HG03378 (cell line): ENCODE data around the gene CCL17.
"Not testable (repeated sequence)": the region's sequence is repeated elsewhere in the genome, so short reads cannot be mapped to it uniquely, and the experiment has no call there.

Source experiments
- ATAC-seq: cut with Tn5 transposase; IDR thresholded peaks from one replicate; pipeline ENCODE4 v1.9.1; 2021; ENCODE audit warnings: mild to moderate bottlenecking, moderate library complexity; ENCODE audit not compliant: unreplicated experiment

CCL17 gene

GRCh38 chr16:57427824-57428223 lies 23.3 kb downstream of the CCL17 start:
- ATAC-seq, result no peak

DNA sequence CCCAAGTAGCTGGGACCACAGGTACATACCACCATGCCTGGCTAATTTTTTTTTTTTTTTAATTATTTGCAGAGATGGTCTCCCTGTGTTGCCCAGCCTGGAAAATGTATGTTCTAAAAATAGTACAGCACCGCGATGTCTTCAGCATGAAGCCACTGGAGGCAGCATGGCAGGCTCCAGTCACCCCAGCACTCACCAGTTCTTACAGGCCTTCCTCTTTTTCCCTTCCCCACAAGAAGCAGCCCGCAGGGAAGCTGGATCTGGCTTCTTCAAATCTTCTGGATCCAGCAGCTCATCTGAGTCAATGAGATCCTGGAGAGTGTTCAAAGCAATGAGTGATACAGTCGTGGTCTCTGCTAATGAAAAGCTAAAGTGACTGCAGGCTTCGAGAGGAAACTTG lies 26.4 kb downstream of the CCL17 start:
- ATAC-seq, result no peak

GRCh38 chr16:57432505-57432904 lies 27.9 kb downstream of the CCL17 start:
- no peak for ATAC-seq

DNA sequence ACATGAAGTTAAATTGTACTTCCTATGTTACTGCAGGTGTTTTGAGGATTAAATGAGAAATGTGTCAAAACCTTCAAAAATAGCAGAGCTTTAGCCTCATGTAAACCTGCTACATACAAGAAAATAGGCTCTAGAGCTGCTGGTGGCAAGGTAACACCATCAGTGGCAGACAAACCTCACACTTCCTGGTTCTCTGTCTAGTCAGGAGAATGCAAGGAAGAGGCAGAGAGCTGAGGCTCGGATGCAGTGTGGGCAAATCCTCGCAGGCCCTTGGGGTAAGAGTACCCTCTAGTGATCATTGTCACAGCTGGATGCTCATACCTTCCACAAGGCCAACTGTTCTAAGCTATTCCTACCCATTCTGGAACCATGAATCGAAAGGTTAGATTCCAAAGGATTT lies 28.4 kb downstream of the CCL17 start:
- no peak for ATAC-seq

DNA sequence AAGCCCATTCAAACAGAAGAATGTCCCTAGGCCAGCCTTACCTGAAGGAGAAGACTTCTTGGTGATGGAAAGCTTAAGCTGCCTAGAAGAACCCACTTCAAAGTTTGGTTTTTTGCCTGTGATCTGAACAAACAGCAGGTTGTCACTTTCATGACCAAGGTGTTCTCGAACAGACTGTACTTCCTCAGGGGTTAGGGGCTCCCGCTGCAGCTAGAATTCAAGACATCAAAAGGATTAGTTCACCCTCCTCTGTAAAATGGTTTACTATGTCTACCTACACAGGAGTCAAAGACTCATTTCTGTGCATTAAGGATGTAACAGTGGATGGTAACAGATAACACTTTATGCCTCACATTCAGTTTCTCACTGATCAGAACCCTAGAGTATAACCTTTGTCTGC lies 29.4 kb downstream of the CCL17 start:
- no peak for ATAC-seq

DNA sequence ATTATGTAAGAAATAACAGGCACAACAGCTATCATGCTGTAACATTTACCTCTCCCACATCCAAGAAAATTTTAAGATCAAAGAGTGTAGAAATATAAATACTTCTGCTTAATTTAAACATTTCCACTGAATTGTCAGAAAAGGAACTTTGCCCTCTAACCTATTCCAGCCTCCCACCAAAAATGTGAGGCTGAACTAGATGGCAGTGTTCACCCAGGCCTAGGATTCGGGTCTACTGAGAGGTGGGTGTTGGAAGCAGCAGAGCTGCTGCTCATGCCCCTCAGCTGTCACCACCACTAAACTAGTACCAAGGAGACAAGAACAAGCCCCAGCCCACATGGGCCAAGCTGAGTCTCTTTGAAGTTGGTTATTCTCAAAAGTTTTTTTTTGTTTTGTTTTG lies 31.3 kb downstream of the CCL17 start:
- ATAC-seq, result no peak

DNA sequence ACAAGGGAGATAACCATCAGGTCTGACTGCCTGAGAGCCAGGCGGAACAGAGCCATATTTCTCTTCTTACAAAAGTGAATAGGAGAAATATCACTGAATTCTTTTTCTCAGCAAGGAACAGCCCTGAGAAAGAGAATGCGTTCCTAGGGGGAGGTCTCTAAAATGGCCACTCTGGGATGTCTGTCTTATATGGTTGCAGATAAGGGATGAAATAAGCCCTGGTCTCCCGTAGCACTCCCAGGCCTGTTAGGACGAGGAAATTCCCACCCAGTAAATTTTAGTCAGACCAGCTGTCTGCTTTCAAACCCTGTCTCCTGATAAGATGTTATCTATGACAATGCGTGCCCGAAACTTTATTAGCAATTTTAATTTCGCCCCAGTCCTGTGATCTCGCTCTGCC lies 35.4 kb downstream of the CCL17 start:
- not testable (repeated sequence) for ATAC-seq

DNA sequence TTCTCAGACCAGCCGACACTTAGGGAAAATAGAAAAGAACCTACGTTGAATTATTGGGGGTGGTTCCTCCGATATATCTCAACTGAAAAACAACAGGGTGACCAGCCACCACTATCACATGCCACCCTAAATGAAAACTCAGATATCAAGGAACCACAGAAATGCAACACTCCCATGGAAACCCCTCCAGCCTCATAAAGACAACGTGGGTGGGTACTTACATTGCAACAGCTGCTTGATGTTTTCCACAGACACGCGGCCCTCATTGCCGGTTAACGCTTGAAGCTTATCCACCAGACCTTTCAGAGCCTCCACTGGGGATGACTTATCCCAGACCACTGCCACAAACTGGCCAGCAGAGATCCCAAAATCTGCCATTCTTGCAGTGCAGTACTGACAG lies 36.0 kb downstream of the CCL17 start:
- not testable (repeated sequence) for ATAC-seq

DNA sequence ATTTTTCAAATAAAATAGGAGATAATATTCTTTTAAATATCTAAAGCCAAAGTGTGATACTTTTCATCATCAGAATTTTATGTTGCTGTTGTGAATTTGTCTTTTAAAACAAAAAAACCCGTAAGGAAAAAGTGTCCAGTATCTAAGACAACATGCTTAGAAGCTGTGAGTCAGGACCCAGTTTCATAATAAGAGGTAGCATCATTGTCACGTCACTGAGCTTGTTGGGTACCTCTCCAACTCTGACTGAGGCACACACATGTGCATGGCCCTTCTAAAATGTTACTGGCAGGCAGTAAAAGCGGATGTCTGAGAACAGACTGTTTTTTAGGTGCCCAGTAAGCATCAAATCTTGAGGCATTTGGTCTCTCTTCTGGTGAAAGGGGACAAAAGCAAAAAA lies 40.1 kb downstream of the CCL17 start:
- ATAC-seq, result no peak

DNA sequence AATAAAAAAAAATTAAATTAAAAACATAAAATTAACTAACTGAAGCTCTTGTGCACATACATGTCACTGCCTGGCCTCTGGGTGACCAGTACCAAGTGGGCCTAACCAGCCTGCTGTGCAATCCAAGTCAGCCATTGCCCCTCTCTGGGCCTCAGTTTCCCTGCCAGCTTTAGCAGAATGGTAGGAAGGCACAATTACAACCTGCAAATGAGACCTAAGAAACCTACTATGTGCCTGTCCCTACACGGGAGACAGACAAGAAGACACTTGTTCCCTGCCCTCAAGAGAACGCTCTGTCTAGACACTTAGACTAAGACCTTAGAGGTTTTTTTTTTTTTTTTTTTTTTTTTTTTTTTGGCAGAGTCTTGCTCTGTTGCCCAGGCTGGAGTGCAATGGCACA lies 40.9 kb downstream of the CCL17 start:
- ATAC-seq, result no peak

DNA sequence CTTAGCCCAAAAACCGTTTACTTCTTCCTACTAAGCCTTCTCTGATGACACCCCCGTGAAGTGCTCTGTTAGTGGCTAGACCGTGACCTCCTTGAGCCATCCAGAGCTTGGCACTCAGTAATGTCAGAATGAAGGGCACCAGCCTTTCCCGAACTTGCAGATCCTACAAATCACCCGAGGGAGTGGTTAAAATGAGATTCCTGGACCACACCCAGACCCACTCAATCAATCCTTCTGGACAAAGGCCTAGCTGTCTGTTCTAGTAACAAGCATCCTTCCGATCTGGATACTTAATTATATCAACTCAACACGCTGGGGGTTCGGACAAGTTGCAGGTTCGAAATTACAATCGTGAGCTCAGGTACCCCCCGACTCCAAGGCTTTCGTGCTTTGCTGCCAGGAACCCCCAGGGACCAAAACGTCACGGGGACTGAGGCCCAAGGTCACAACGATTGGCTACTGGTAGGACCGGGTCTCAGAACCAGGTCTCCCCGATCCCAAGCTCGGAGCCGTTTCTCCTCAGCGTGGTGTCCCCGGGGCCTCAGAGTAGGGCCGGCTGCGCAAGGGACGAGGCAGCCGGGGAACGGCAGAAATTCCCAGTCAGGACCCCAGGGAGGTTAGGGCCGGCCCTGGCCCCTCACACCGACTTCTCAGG lies 42.1 kb downstream of the CCL17 start:
- peak; percentile 22 for ATAC-seq

GRCh38 chr16:57447186-57447962 lies 42.8 kb downstream of the CCL17 start, which contains the start of the genes CIAPIN1 and COQ9:
Gene CIAPIN1 (minus strand): TSS chr16:57447385. CDS start chr16:57440928, 6,457 bp downstream.
Gene COQ9 (plus strand): TSS chr16:57447479. CDS start chr16:57447506, 27 bp downstream.
- ATAC-seq, result peak; percentile 78

DNA sequence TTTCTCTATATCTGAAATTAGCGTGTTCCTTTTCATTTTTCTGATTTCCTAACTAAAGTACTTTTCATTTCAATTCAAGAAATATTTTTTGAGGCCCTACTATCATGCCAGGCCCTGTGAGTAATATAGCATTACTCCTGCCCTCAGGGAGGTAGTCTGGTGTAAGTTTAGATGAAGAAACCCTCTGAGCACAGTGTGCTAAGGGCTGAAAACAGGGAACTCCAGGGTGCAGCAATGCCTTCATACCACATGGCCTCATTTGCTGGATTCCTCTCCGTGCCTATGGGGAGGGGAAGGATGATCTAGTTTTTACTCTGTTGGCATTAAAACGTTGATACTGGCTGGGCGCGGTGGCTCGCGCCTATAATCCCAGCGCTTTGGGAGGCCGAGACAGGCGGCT lies 47.5 kb downstream of the CCL17 start:
- ATAC-seq, result no peak

GRCh38 chr16:57462209-57462977 lies 57.8 kb downstream of the CCL17 start, which contains the start of gene POLR2C:
Gene POLR2C (plus strand): TSS chr16:57462679. CDS start chr16:57462725, 46 bp downstream.
- peak; percentile 64 for ATAC-seq

GRCh38 chr16:57462978-57463362 lies 58.4 kb downstream of the CCL17 start:
- no peak for ATAC-seq

DNA sequence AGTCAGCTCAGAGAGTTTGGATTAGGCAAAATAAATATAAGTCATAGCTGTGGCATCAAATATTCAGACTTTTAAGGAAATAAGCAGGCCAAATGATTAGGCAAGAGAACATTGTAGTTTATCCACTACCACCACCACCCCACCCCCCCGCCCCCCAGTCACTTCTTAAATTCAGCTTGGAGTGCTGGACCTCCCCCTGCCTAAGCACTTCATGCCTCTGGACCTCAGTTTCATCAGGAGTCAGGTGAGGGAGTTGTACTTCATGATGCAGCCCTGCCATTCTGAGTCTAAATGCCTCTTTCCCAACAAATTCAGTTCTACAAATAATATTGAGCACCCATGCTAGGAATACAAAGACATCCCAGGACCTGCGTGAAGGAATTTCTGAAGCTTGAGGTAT lies 60.0 kb downstream of the CCL17 start:
- ATAC-seq, result no peak
